DOHH2 (cell line): ENCODE data around the gene CDC42BPA.

Experiments used
- H3F3A ChIP-seq: fragments of 200-600 bp; sonication (generic), shearing (Covaris generic); 2 replicates; pipeline ENCODE4 v1.6.0; 2016; ENCODE audit warnings: antibody characterized with exemption, mild to moderate bottlenecking; ENCODE audit not compliant: control insufficient read depth, insufficient read depth
- H3K27ac ChIP-seq: fragments of 200-600 bp; sonication (generic); 2 replicates; pipeline ENCODE4 v1.5.1; 2014; ENCODE audit warnings: low read depth, mild to moderate bottlenecking, low read length, moderate library complexity
- H3K27me3 ChIP-seq: fragments of 200-600 bp; sonication (generic); 2 replicates; pipeline ENCODE4 v1.6.1; 2014; ENCODE audit warnings: mild to moderate bottlenecking, low read length, mixed read lengths; ENCODE audit not compliant: control insufficient read depth
- H3K36me3 ChIP-seq: fragments of 200-600 bp; sonication (generic); 2 replicates; pipeline ENCODE4 v1.6.1; 2014; ENCODE audit warnings: mild to moderate bottlenecking, low read length, moderate library complexity, mixed read lengths; ENCODE audit not compliant: control insufficient read depth
- H3K4me1 ChIP-seq: fragments of 200-600 bp; sonication (generic); 2 replicates; pipeline ENCODE4 v1.6.1; 2014; ENCODE audit warnings: mild to moderate bottlenecking, low read length, mixed read lengths; ENCODE audit not compliant: control insufficient read depth
- H3K4me2 ChIP-seq: fragments of 200-600 bp; sonication (generic); 2 replicates; pipeline ENCODE4 v1.6.0; 2014; ENCODE audit warnings: mild to moderate bottlenecking, low read length, moderate library complexity
- H3K4me3 ChIP-seq: fragments of 200-600 bp; sonication (generic); 2 replicates; pipeline ENCODE4 v1.5.1; 2014; ENCODE audit warnings: mild to moderate bottlenecking, low read length, mixed read lengths
- H3K79me2 ChIP-seq: fragments of 200-600 bp; sonication (generic); 2 replicates; pipeline ENCODE4 v1.6.1; 2014; ENCODE audit warnings: mild to moderate bottlenecking, low read length, mixed read lengths; ENCODE audit not compliant: control insufficient read depth
- H3K9me2 ChIP-seq: fragments of 200-600 bp; sonication (generic); replicated peaks from 2 replicates; pipeline ENCODE4 v1.6.1; 2014; ENCODE audit warnings: mild to moderate bottlenecking, low read length, mixed read lengths; ENCODE audit not compliant: control insufficient read depth
- H3K9me3 ChIP-seq: fragments of 200-600 bp; sonication (generic); 2 replicates; pipeline ENCODE4 v1.6.1; 2014; ENCODE audit warnings: antibody characterized with exemption, low read length, mixed read lengths; ENCODE audit not compliant: control insufficient read depth, insufficient read depth
- H4K20me1 ChIP-seq: fragments of 200-600 bp; sonication (generic); 2 replicates; pipeline ENCODE4 v1.6.0; 2014; ENCODE audit warnings: low read depth, mild to moderate bottlenecking, antibody characterized with exemption, low read length, moderate library complexity; ENCODE audit not compliant: control insufficient read depth, insufficient read depth
- EZH2phosphoT487 ChIP-seq: fragments of 200-600 bp; sonication (generic); IDR thresholded peaks from 2 replicates; pipeline ENCODE4 v1.6.1; 2017; ENCODE audit warnings: borderline replicate concordance, mild to moderate bottlenecking, antibody characterized with exemption, low read length, moderate library complexity, mixed read lengths
- TF ChIP-seq, protein P1 (sequence below): fragments of 200-600 bp; sonication (generic); IDR thresholded peaks from one replicate; pipeline ENCODE4 v1.5.1; 2014; ENCODE audit warnings: antibody characterized with exemption, mild to moderate bottlenecking, low read depth, low read length; ENCODE audit not compliant: poor library complexity, severe bottlenecking

Gene CDC42BPA

DNA sequence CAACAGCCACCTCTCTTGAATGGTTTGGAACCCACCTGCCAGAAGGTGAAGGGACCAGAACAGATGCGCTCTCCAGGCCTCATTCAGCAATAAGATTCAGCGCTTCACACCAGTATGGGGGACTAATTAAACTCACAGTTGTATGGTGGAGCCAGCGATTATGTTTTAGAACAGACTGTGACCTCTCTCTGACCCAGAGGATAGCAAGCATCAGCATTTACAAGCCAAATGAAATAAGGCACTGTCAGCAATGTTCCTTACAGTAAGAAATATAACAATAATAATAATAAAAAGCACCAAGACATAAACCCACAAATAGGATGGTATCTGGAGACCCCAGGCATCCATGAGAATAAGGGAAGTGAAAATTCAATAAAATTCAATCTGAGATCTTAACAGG lies 6.9 kb upstream of the CDC42BPA start:
- TF ChIP-seq, protein P1, sequence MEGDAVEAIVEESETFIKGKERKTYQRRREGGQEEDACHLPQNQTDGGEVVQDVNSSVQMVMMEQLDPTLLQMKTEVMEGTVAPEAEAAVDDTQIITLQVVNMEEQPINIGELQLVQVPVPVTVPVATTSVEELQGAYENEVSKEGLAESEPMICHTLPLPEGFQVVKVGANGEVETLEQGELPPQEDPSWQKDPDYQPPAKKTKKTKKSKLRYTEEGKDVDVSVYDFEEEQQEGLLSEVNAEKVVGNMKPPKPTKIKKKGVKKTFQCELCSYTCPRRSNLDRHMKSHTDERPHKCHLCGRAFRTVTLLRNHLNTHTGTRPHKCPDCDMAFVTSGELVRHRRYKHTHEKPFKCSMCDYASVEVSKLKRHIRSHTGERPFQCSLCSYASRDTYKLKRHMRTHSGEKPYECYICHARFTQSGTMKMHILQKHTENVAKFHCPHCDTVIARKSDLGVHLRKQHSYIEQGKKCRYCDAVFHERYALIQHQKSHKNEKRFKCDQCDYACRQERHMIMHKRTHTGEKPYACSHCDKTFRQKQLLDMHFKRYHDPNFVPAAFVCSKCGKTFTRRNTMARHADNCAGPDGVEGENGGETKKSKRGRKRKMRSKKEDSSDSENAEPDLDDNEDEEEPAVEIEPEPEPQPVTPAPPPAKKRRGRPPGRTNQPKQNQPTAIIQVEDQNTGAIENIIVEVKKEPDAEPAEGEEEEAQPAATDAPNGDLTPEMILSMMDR = no peak
- no peak for TF ChIP-seq EZH2phosphoT487
- H3K79me2 ChIP-seq = no peaks in the 10 kb centered on the region
- H4K20me1 ChIP-seq = no peaks in the 10 kb centered on the region
- no peaks in the 10 kb centered on the region for H3K9me2 ChIP-seq
- H3K36me3 ChIP-seq = no peaks in the 10 kb centered on the region
- no peaks in the 10 kb centered on the region for H3F3A ChIP-seq
- H3K9me3 ChIP-seq = no peaks in the 10 kb centered on the region
- H3K4me3 ChIP-seq = no peak overlapping the region
- no peaks in the 10 kb centered on the region for H3K27me3 ChIP-seq
- no peak overlapping the region for H3K4me2 ChIP-seq
- H3K27ac ChIP-seq = no peak overlapping the region
- H3K4me1 ChIP-seq = no peaks in the 10 kb centered on the region

DNA sequence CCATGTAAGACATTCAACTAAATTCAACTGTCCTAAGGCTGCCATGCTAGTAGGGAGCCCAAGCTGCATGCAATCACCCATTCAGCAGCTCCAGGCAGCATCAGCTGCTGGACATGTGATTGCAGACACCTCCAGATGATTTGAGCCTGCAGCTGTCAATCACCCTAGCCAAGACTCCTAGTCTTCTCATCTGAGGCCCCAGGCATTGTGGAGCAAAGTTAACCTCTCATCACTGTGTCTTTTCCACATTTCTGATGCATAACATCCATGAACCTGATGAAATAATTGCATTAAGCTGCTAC lies 5.6 kb upstream of the CDC42BPA start:
- Histone ChIP-seq H3F3A (no peaks in the 10 kb centered on the region), H3K9me3 (no peaks in the 10 kb centered on the region), H3K4me2 (no peak overlapping the region), H3K79me2 (no peaks in the 10 kb centered on the region), H3K9me2 (no peaks in the 10 kb centered on the region), H3K27ac (no peak overlapping the region), H3K36me3 (no peaks in the 10 kb centered on the region), H3K4me3 (no peak overlapping the region), H3K27me3 (0 out of 2 replicates have a peak, but pooled peaks cover 2% of the 10 kb centered on the region), H4K20me1 (no peaks in the 10 kb centered on the region), H3K4me1 (no peaks in the 10 kb centered on the region)
- TF ChIP-seq, protein P1 = no peak
- TF ChIP-seq EZH2phosphoT487 = no peak

DNA sequence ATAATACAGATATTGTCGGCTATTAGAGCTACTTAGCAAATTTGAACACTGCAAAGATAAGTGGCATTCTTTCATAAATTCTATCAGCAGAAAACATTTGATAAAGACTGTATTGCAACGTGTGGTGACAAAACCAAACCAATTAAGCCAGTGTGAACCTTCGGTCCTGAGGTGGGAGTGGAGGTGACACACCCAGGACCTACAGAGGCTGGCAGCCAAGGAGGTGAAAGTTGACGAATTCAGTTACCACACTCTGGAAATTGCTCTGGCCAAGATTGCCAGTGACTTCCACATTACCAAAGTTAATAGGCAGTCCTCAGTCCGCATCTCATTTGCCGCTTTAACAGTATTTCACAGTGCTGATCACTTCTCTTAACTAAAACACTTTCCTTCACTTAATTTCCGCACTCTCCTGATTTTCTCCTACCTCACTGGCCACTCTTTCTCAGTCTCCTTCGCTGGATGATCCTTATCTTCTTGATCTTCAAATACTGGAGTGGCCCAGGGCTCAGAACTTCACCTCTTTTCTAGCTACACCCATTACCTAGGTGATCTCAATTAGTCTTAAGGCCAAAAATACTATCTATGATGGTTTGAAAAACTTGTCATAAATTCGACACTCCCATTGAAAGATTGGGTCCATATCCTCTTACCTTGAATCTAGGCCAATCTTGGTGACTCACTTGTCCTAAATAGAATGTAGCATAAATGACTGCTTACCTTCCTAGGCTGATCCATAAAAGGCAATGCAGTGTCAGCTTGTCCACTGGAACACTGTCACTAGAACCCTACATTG lies 5.1 kb upstream of the CDC42BPA start:
- H3K27ac ChIP-seq = no peak overlapping the region
- H3K4me1 ChIP-seq = no peaks in the 10 kb centered on the region
- no peak overlapping the region for H3K4me3 ChIP-seq
- TF ChIP-seq, protein P1 = no peak
- no peak for TF ChIP-seq EZH2phosphoT487
- no peaks in the 10 kb centered on the region for H3K9me2 ChIP-seq
- H3K27me3 ChIP-seq = 0 out of 2 replicates have a peak, but pooled peaks cover 2% of the 10 kb centered on the region
- no peaks in the 10 kb centered on the region for H4K20me1 ChIP-seq
- H3F3A ChIP-seq = no peaks in the 10 kb centered on the region
- no peak overlapping the region for H3K4me2 ChIP-seq
- no peaks in the 10 kb centered on the region for H3K9me3 ChIP-seq
- H3K36me3 ChIP-seq = no peaks in the 10 kb centered on the region
- H3K79me2 ChIP-seq = no peaks in the 10 kb centered on the region
